Astrocyte of the spinal cord (primary cell): ENCODE data around the gene AP3S1.
"Not testable (repeated sequence)": the region's sequence is repeated elsewhere in the genome, so short reads cannot be mapped to it uniquely, and the experiment has no call there.

Source experiments
- DNase-seq: peaks from one replicate; pipeline ENCODE4 v3.0.0; 2011; ENCODE audit warnings: low read depth, low spot score
- H3K4me3 ChIP-seq: 2 replicates; pipeline ENCODE4 v1.5.1; 2011; ENCODE audit warnings: low read depth, mild to moderate bottlenecking, low read length, moderate library complexity
- in situ Hi-C: cut with HindIII; loops from 2 replicates; pipeline ENCODE4 v1.10.0; 2017; ENCODE audit warnings: low sequenced_read_pairs
- TF ChIP-seq, protein P1 (sequence below): IDR thresholded peaks from 2 replicates; pipeline ENCODE4 v1.5.1; 2012; ENCODE audit warnings: low read depth, mild to moderate bottlenecking, low read length, inconsistent platforms

Gene AP3S1

DNA sequence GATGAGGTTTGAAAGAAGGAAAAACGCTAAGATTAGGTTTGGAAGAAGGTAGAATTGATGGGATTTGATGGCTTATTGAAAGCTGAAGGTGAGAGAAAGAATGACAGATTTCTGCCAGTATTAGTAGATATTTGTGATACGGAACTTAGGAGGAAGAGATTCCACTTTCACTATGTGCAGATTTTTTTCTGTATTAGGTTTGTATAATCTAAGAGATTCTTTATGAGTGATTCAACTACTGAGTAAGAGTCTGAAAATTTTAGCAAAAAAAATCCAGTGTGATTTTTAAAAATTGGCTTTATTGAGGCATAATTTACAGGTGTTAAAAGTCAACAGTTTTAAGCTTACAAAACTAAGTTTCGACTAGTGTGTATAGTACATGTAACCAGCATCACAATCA, 54.1 kb downstream of the AP3S1 start:
- peak; percentile 47 for DNase-seq
- H3K4me3 ChIP-seq: no peak overlapping the region
- in situ Hi-C loops: no loop called here
- TF ChIP-seq, protein P1, sequence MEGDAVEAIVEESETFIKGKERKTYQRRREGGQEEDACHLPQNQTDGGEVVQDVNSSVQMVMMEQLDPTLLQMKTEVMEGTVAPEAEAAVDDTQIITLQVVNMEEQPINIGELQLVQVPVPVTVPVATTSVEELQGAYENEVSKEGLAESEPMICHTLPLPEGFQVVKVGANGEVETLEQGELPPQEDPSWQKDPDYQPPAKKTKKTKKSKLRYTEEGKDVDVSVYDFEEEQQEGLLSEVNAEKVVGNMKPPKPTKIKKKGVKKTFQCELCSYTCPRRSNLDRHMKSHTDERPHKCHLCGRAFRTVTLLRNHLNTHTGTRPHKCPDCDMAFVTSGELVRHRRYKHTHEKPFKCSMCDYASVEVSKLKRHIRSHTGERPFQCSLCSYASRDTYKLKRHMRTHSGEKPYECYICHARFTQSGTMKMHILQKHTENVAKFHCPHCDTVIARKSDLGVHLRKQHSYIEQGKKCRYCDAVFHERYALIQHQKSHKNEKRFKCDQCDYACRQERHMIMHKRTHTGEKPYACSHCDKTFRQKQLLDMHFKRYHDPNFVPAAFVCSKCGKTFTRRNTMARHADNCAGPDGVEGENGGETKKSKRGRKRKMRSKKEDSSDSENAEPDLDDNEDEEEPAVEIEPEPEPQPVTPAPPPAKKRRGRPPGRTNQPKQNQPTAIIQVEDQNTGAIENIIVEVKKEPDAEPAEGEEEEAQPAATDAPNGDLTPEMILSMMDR: no peak

GRCh38 chr5:115898656-115899055, 56.9 kb downstream of the AP3S1 start:
- in situ Hi-C loops: no loop called here
- TF ChIP-seq, protein P1: no peak
- DNase-seq: peak; percentile 20
- H3K4me3 ChIP-seq: no peak overlapping the region

GRCh38 chr5:115907177-115907576, 65.4 kb downstream of the AP3S1 start:
- H3K4me3 ChIP-seq: no peak overlapping the region
- DNase-seq: no peak
- in situ Hi-C loops: no loop called here
- TF ChIP-seq, protein P1: no peak

DNA sequence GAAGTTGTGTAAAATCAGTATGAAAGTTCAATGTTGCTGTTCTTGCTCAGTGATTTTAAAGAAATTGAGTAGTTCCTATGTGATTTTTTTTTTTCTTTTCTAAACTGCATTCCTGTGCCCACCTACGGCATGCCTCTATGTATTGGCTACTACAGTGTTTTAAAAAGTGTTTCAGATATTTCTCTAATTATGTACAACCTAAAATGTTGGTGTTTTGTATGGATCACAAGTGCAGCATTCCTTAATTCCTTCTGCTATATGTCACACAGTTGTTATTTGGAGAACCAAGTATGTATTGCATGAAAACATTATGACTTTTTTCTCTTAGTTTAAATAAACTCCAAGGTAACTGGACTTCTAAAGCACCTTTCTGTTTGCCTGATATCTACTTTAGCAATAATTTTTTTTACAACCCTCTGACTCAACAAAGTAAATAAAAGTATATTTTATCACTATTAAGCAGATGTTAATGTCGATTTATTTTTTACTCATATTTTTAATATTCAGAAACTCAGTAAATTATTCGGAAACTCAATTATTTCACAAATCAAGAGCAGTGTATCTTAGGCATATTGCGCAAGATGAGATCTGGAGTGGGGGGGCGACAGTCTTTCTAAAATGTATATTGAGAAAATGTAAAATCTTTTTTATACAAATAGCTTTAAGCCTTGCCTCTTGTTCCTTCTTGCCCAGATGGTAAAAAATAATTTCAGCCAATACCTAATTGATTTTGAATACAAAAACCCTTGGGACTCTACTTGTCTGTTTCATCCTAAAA, 72.1 kb downstream of the AP3S1 start:
- in situ Hi-C loops, H3K4me3 ChIP-seq, DNase-seq: not testable (repeated sequence)

GRCh38 chr5:115920171-115920725, 78.5 kb downstream of the AP3S1 start:
- DNase-seq: no peak
- TF ChIP-seq, protein P1: no peak
- in situ Hi-C loops: no loop called here
- H3K4me3 ChIP-seq: no peak overlapping the region

- DNase-seq, H3K4me3 ChIP-seq, in situ Hi-C loops: not testable (repeated sequence)
Measured at GRCh38 chr5:115928578-115929407, 87.1 kb downstream of the AP3S1 start.

GRCh38 chr5:115930171-115930570, 88.4 kb downstream of the AP3S1 start:
- in situ Hi-C loops, H3K4me3 ChIP-seq, DNase-seq: not testable (repeated sequence)
